ENCODE results near the gene LGALS16.
"Not testable (repeated sequence)": the region's sequence is repeated elsewhere in the genome, so short reads cannot be mapped to it uniquely, and the experiment has no call there.

LGALS16 gene

GRCh38 chr19:39677961-39678889 is 22.5 kb downstream of the LGALS16 start:
- DNase-seq (ENCODE audit: low read depth, low spot score): no peak

- peak; percentile 21 for DNase-seq (ENCODE audit: low read depth, low spot score)
Observed at GRCh38 chr19:39679056-39679790, 23.5 kb downstream of the LGALS16 start.

- DNase-seq (ENCODE audit: low read depth, low spot score): no peak
Observed at GRCh38 chr19:39679791-39680168, 24.1 kb downstream of the LGALS16 start.

GRCh38 chr19:39680593-39680992 is 24.9 kb downstream of the LGALS16 start:
- no peak for DNase-seq (ENCODE audit: low read depth, low spot score)

GRCh38 chr19:39681416-39681815 is 25.7 kb downstream of the LGALS16 start:
- DNase-seq (ENCODE audit: low read depth, low spot score): no peak

- no peak for DNase-seq (ENCODE audit: low read depth, low spot score)
Observed at GRCh38 chr19:39684267-39684666, 28.6 kb downstream of the LGALS16 start.

GRCh38 chr19:39686739-39687138 is 31.0 kb downstream of the LGALS16 start:
- no peak for DNase-seq (ENCODE audit: low read depth, low spot score)

GRCh38 chr19:39688637-39689036 is 32.9 kb downstream of the LGALS16 start:
- not testable (repeated sequence) for DNase-seq (ENCODE audit: low read depth, low spot score)

- no peak for DNase-seq (ENCODE audit: low read depth, low spot score)
Observed at GRCh38 chr19:39692166-39692565, 36.5 kb downstream of the LGALS16 start.

- DNase-seq (ENCODE audit: low read depth, low spot score): no peak
Observed at GRCh38 chr19:39692822-39693221, 37.1 kb downstream of the LGALS16 start.

- DNase-seq (ENCODE audit: low read depth, low spot score): no peak
Observed at GRCh38 chr19:39695759-39696158, 40.0 kb downstream of the LGALS16 start.

GRCh38 chr19:39696387-39696786 is 40.7 kb downstream of the LGALS16 start:
- no peak for DNase-seq (ENCODE audit: low read depth, low spot score)

GRCh38 chr19:39698535-39698934 is 42.8 kb downstream of the LGALS16 start:
- no peak for DNase-seq (ENCODE audit: low read depth, low spot score)

- DNase-seq (ENCODE audit: low read depth, low spot score): no peak
Observed at GRCh38 chr19:39701291-39701690, 45.6 kb downstream of the LGALS16 start.

GRCh38 chr19:39704181-39705044 is 48.7 kb downstream of the LGALS16 start, which contains the start of gene LGALS14:
Gene LGALS14, plus strand, starts transcription at chr19:39704481. Its CDS starts 48 bp downstream, at chr19:39704529.
- DNase-seq (ENCODE audit: low read depth, low spot score): no peak

- DNase-seq (ENCODE audit: low read depth, low spot score): no peak
Observed at GRCh38 chr19:39705578-39706188, 50.0 kb downstream of the LGALS16 start.

- DNase-seq (ENCODE audit: low read depth, low spot score): no peak
Observed at GRCh38 chr19:39708594-39708993, 52.9 kb downstream of the LGALS16 start.

- no peak for DNase-seq (ENCODE audit: low read depth, low spot score)
Observed at GRCh38 chr19:39709026-39709872, 53.5 kb downstream of the LGALS16 start.

Data from activated CD4-positive, CD25-positive, alpha-beta regulatory T cell treated with anti-CD3 and anti-CD28 coated beads, Interleukin-2, amount 50 U/mL, for 16 hours (primary cell).